ENCODE results near the gene LRRFIP1. TPM values are rescaled to one million over a fixed set of nuclear protein-coding genes. Genes with fewer than 3 reads are reported as not detected.

Gene LRRFIP1
- total and polyA plus RNA-seq, 2 donors (not counting 3 experiments of a cell fraction or from before 2014, with no cell fraction given): 39.2 to 179 TPM

DNA sequence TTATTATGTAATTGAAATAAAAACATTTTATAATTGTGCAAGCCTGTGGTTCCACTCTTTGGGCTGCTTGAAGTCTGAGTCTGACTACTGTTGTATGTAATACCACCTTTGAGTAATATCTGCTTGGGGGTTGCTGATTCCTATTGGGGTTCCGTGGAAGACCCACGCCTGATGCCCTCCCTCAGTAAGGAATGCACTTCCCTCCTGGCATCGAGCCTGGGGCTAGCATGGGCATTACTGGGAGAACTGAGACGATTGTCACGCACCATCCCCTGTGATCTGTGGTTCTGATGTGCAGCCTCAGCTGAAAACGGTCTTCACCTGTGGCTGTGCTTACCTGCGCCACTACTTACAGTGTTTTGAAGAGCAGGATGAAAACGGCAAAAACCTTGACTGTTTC, 138.5 kb downstream of the LRRFIP1 start:
- H3K4me2 ChIP-seq (ENCODE audit: insufficient read depth, low read length): no peak overlapping the region
- no peak overlapping the region for H3K4me3 ChIP-seq (replicated peaks in 1 of 3; ENCODE audit: insufficient read depth in 1 of 3, low read depth in 1 of 3, low read length in 3 of 3)
- no peak overlapping the region for H3K27ac ChIP-seq (ENCODE audit: insufficient read depth, low read depth, low read length)
- POLR2A ChIA-PET: interaction anchor here (0.7 kb wide), 1 partner anchor 113 kb away, joined by 5 read pairs; no protein-coding TSS in a partner anchor
- intact Hi-C loops (cut with micrococcal nuclease): no loop called here
- H3K9me1 ChIP-seq (replicated peaks; ENCODE audit: control insufficient read depth, extremely low read depth, insufficient read depth, low read length): no peaks in the 10 kb centered on the region
- FAIRE-seq: no peak
- CTCF ChIA-PET: interaction anchor here (2.7 kb wide), 1 partner anchor 9 kb away, joined by 8 read pairs; no protein-coding TSS in a partner anchor
- no peaks in the 10 kb centered on the region for H3K79me2 ChIP-seq (ENCODE audit: control insufficient read depth, insufficient read depth, low read length)
- no TSS peak for BruUV-seq (replicated peaks)
- no peaks in the 10 kb centered on the region for H3K4me1 ChIP-seq (ENCODE audit: control insufficient read depth, extremely low read depth, insufficient read depth, low read length)
- dilution Hi-C loops (cut with MboI; ENCODE audit: extremely low pct_ligation_motif_present, low sequenced_read_pairs): no loop called here
- H2AFZ ChIP-seq (ENCODE audit: low read depth, low read length): no peak overlapping the region
- H3K9me3 ChIP-seq (replicated peaks; ENCODE audit: control insufficient read depth, insufficient read depth, low read length): no peaks in the 10 kb centered on the region
- H3K27me3 ChIP-seq (ENCODE audit: control insufficient read depth in 2 of 2, insufficient read depth in 2 of 2, low read length in 2 of 2): no peaks in the 10 kb centered on the region
- DNase-seq (ENCODE audit: low read depth, low spot score): no peak
- TF ChIP-seq MYC (IDR thresholded peaks at IDR 0.05; ENCODE audit: low read depth, low read length): no peak
- no peak for TF ChIP-seq JUN (IDR thresholded peaks at IDR 0.05; ENCODE audit: borderline replicate concordance, insufficient read depth, insufficient read length, low read depth)
- TF ChIP-seq, protein P1, sequence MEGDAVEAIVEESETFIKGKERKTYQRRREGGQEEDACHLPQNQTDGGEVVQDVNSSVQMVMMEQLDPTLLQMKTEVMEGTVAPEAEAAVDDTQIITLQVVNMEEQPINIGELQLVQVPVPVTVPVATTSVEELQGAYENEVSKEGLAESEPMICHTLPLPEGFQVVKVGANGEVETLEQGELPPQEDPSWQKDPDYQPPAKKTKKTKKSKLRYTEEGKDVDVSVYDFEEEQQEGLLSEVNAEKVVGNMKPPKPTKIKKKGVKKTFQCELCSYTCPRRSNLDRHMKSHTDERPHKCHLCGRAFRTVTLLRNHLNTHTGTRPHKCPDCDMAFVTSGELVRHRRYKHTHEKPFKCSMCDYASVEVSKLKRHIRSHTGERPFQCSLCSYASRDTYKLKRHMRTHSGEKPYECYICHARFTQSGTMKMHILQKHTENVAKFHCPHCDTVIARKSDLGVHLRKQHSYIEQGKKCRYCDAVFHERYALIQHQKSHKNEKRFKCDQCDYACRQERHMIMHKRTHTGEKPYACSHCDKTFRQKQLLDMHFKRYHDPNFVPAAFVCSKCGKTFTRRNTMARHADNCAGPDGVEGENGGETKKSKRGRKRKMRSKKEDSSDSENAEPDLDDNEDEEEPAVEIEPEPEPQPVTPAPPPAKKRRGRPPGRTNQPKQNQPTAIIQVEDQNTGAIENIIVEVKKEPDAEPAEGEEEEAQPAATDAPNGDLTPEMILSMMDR (IDR thresholded peaks at IDR 0.05; ENCODE audit: extremely low read depth in 1 of 2, insufficient read depth in 1 of 2, low read depth in 1 of 2, low read length in 2 of 2): no peak
- no peak for TF ChIP-seq POLR2AphosphoS5 (IDR thresholded peaks at IDR 0.05; ENCODE audit: insufficient read depth, low read depth, low read length)
- TF ChIP-seq GATA2 (IDR thresholded peaks at IDR 0.05; ENCODE audit: insufficient read depth, insufficient read length, low read depth, low read length): no peak
- no peak for TF ChIP-seq EZH2 (IDR thresholded peaks at IDR 0.05; ENCODE audit: borderline replicate concordance, low read depth, low read length, severe bottlenecking)
- TF ChIP-seq, protein P2, sequence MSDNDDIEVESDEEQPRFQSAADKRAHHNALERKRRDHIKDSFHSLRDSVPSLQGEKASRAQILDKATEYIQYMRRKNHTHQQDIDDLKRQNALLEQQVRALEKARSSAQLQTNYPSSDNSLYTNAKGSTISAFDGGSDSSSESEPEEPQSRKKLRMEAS (IDR thresholded peaks at IDR 0.05; ENCODE audit: insufficient read depth, insufficient read length): no peak
- TF ChIP-seq FOS (IDR thresholded peaks at IDR 0.05; ENCODE audit: borderline replicate concordance, insufficient read depth, low read length): no peak
- no peak for TF ChIP-seq POLR2A (IDR thresholded peaks at IDR 0.05; ENCODE audit: low read depth, low read length)
- no peaks in the 10 kb centered on the region for H4K20me1 ChIP-seq (replicated peaks; ENCODE audit: control insufficient read depth, extremely low read depth, insufficient read depth, low read length)
- peaks cover 18 to 25% of the 10 kb centered on the region in 2 experiments for H3K36me3 ChIP-seq (ENCODE audit: control insufficient read depth in 2 of 2, extremely low read depth in 1 of 2, insufficient read depth in 2 of 2, low read length in 2 of 2)
- no peak overlapping the region for H3K9ac ChIP-seq (replicated peaks; ENCODE audit: extremely low read depth, insufficient read depth, low read length)

All from endothelial cell of umbilical vein (primary cell).